Right ventricle myocardium superior (tissue), 1 donor: Measurements from ENCODE around the gene IL6R. TPM values are rescaled to one million over a fixed set of nuclear protein-coding genes. Genes with fewer than 3 reads are reported as not detected.
A peak's percentile ranks its signal among the peaks of the same experiment; 100 is the strongest.

Experiments used
- ATAC-seq: fragments of 200-7000 bp; cut with Tn5 transposase; one replicate; pipeline ENCODE4 v1.9.1; 2020; ENCODE audit warnings: mild to moderate bottlenecking; ENCODE audit not compliant: poor library complexity
- DNase-seq: peaks from one replicate; pipeline ENCODE4 v3.0.0-alpha.2; 2020
- intact Hi-C: fragments of 100-400 bp; cut with DNase I; formaldehyde crosslinking; loops from one replicate; pipeline ENCODE4 v1.11.2; 2022
- total RNA-seq: library from RNA; stranded (reverse); fragmentation: NEBNext Ultra II Directional; extraction: Animal tissue kit (Norgen Biotek cat#: 25700); gene quantifications from one replicate; pipeline ENCODE4 v1.2.1, GENCODE V29; 2021
- donor health status: DM: no; HTN: yes; CAD: no; lungs with severe emphysema.

The IL6R gene
- total RNA-seq, 1 donor from 2014 or later, result 10.3 TPM

GRCh38 chr1:154440036-154440804 is 35.1 kb downstream of the IL6R start:
- intact Hi-C loops, result no loop called here
- no peak for ATAC-seq
- no peak for DNase-seq

- ATAC-seq, result no peak
- no peak for DNase-seq
- intact Hi-C loops, result no loop called here
Measured at GRCh38 chr1:154441241-154441888, 36.2 kb downstream of the IL6R start.

GRCh38 chr1:154442006-154442740 is 37.0 kb downstream of the IL6R start:
- intact Hi-C loops, result no loop called here
- peak; percentile 32 for ATAC-seq

GRCh38 chr1:154443274-154444013 is 38.3 kb downstream of the IL6R start:
- intact Hi-C loops, result no loop called here
- ATAC-seq, result peak; percentile 38
- no peak for DNase-seq

More at GRCh38 chr1:154442006-154442740, 37.0 kb downstream of the IL6R start:
- no peak for DNase-seq

- intact Hi-C loops, result no loop called here
- no peak for ATAC-seq
- no peak for DNase-seq
Measured at GRCh38 chr1:154445040-154445472, 39.9 kb downstream of the IL6R start.

- DNase-seq (no peak), ATAC-seq (no peak)
- intact Hi-C loops, result no loop called here
Measured at GRCh38 chr1:154446292-154446691, 41.1 kb downstream of the IL6R start.

- DNase-seq (no peak), ATAC-seq (no peak)
- intact Hi-C loops, result no loop called here
Measured at GRCh38 chr1:154446789-154447188, 41.6 kb downstream of the IL6R start.

GRCh38 chr1:154448331-154448811 is 43.2 kb downstream of the IL6R start:
- peak; percentile 71 for ATAC-seq
- intact Hi-C loops, result no loop called here
- DNase-seq, result no peak

GRCh38 chr1:154453161-154453560 is 48.0 kb downstream of the IL6R start:
- ATAC-seq, result peak; percentile 39
- intact Hi-C loops, result no loop called here
- no peak for DNase-seq

- intact Hi-C loops, result no loop called here
- DNase-seq, result no peak
- peak; percentile 81 for ATAC-seq
Measured at GRCh38 chr1:154453574-154454352, 48.6 kb downstream of the IL6R start.

GRCh38 chr1:154454386-154455120 is 49.4 kb downstream of the IL6R start:
- ATAC-seq (peak; percentile 12), DNase-seq (no peak)
- intact Hi-C loops, result no loop called here

GRCh38 chr1:154456631-154457030 is 51.5 kb downstream of the IL6R start:
- no peak for DNase-seq
- intact Hi-C loops, result no loop called here
- no peak for ATAC-seq

- DNase-seq (no peak), ATAC-seq (no peak)
- intact Hi-C loops, result no loop called here
Measured at GRCh38 chr1:154459080-154459479, 53.9 kb downstream of the IL6R start.

- ATAC-seq (no peak), DNase-seq (no peak)
- intact Hi-C loops, result loop anchor here (10.0 kb wide), 1 partner anchor 56 kb away; the partner anchor contains the start of gene IL6R
Measured at GRCh38 chr1:154460695-154461260, 55.6 kb downstream of the IL6R start.

GRCh38 chr1:154463512-154463990 is 58.4 kb downstream of the IL6R start:
- intact Hi-C loops, result loop anchor here (10.0 kb wide), 1 partner anchor 59 kb away; the partner anchor contains the start of gene IL6R
- peak; percentile 31 for ATAC-seq
- no peak for DNase-seq

GRCh38 chr1:154465621-154466195 is 60.6 kb downstream of the IL6R start:
- no peak for ATAC-seq
- DNase-seq, result no peak
- intact Hi-C loops, result loop anchor here (10.0 kb wide), 1 partner anchor 61 kb away; the partner anchor contains the start of gene IL6R
